Tongue (tissue), 2 donors: ENCODE data around the gene ABCF1. TPM values are rescaled to one million over a fixed set of nuclear protein-coding genes. Genes with fewer than 3 reads are reported as not detected.

Experiments
- DNase-seq: peaks from one replicate; pipeline ENCODE4 v3.0.0-alpha.2; 2015
- total RNA-seq: library from RNA; depleted of rRNA; stranded (reverse); fragments of >200 nt; gene quantifications from one replicate; pipeline ENCODE4 v1.2.3, GENCODE V29; 2014

Gene ABCF1
- total RNA-seq, 1 donor from 2014 or later: 36.4 TPM

DNA sequence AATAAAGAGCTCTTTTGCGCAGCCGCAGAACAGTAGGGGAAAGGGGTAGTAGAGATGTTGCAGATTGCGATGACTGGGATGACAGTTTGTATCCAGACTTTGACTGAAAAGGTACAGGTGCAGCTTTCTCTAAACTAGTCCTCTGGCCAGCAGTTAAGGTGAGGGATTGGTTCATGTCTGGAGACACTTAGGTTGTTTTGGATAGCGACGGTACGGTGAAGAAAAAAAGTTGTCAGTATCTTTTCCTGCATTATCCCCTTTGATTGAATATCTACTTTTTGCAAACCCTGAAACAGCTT, 13.6 kb upstream of the ABCF1 start:
- no peak for DNase-seq

DNA sequence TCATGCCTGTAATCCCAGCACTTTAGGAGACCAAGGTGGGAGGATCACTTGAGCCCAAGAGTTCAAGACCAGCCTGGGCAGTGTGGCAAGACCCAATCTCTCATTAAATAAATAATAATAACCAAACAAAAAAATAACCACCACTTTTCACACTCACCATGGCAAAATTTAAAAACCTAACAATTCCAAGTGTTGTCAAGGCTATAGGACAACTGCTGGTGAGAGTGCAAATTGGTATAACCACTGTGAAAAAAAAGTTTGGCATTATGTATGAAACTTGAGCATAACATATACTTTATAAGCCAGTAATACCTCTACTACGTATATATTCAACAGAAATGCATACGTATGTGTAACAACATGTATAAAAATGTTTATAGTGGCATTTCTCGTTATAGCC, 10.3 kb upstream of the ABCF1 start:
- DNase-seq: no peak

DNA sequence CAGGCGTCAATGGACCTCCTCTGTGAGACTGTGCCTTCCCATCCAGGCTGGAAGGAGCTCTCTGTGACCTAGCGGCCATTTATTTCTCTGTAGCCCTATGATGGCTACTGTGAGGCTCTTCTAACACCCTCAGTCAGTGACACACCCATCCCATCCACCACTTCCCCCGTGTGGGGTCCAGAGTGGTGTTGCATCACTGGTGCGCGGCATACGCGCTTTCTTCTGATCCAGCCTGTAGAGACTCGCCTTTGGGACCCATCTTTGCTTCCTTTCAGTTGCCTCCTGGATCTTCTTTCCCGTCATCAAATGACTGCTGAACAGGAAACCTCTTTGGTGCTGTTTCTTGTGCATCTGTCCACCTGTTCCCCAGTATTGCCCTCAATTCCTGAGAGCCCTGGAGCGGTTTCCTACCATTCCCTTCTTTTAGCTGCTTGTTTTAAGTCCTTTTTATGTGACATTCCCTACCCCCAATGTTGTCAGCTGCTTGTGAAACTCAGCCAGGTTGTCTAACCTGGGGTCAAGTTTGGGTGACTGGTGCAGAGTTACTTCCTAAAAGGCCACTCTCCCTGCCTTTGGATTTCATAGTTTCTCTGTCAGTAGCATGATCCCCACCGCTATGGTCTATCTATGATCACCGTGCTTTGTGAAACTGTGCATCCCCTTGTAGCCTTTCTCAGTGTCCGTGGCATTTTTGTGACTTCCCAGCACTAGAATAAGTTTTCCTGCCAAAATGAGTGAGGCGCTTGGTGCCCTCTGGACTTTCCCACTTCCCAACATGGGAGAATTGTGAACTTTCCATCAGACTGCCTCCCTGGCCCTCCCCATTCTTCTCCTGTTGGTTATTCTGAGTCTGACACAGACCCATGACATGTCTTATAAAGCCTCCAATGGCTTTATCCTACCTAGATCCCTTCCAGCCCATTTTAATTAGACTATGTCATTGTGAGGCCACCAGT, 8.5 kb upstream of the ABCF1 start:
- no peak for DNase-seq

DNA sequence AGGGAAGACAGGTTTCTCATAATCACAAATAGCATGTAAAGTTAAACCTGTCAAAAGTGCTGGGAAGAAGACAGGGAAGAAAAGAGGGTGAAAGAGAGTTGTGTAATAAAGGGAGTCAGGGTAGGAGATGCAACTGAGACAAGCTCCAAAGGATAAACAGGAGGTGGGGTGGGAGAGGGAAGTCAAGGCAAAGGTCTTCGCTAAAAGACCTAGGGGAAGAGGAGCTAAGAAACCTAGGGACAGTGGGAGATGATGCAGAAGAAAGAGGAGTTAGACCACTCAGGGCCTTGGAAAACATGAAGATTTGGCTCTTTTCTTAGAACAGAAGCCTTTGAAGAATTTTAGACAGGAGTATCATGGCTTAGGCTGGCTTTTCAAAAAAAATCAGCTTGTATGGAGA, 7.1 kb upstream of the ABCF1 start:
- DNase-seq: no peak

DNA sequence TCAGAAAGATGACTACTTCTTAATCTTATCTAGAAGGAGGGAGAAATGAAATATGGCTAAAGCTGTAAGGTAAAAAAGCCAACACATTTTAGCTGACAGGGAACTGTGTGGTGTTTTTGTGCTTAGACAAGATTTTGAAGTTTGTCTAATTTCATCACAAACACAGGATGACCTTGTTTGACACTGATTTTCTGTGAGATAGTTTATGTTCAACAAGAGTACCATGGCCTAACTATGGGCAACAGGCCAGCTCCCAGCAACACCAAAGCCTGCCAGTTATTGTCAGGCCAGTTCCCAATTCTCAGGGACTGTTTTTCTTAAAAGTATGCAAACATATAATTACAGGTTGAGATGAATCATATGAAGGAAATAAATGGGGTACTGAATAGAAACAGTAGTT, 5.5 kb upstream of the ABCF1 start:
- no peak for DNase-seq

DNA sequence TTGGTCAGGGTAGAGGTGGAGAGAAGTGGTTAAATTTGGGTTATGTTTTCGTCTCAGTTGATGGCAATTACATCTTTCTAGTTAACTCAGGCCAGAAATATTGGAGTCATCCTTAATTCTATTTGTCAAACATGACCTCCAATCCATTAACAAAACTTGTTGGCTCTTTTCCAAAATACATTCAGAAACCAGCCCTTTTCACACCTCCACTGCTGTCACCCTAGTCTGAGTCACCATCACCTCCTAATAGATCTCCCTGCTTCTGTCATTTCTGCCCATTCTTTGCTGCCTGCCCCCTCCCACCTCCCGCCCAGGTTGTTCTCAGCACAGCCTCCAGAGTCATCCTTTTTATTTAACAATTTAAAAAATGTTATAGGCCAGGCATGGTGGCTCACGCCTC, 3.0 kb upstream of the ABCF1 start:
- DNase-seq: no peak

DNA sequence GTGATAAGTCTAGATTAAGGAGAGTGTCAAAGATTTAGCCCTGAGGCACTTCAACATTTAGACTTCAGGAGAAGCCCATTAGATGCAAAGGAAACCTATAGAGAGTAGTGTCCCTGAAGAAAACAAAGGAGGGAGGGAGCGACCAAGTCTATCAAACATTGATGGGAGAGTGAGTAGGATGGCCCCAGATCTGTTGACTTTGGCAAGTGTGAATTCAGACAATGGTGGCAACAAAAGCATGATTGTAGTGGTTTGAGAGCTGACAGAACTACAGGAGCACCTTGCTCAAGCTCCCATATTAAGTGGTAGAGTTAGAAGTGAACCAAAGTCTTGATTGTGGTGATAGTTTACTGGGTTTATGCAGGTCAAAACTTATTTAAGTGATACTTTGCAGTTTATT, 979 bp upstream of the ABCF1 start:
- no peak for DNase-seq

DNA sequence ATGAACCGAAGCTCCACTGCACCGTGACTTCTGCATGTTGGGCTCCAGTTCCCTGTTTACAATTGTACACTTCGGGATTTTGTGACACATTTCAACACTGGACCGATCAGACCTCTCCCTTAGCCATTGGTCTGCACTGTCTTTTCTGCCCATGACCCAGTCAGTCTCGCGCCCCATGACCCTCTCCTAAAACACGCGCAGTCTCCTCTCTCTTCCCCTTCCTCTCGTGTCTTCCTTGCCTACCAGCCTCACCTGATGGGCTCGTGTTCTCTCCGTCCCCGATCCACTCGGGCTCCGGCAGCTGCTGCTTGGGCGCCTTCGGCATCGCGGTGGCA, 535 bp upstream of the ABCF1 start:
- DNase-seq: no peak

DNA sequence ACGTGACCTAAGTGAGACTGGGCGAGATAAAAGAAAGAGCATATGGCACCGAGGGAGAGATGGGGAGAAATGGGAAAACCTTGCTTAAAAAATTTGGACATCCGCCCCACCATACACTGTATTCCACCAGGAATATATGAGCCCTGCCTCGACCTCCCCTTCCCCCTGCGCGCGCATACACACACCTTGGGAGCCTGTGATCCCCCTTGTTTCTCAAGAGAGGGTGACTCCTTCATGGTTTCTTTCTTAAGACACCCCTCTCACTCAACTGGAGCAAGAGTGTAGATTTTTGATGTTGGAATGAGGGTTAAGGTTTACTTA, 480 bp downstream of the ABCF1 start:
- DNase-seq: no peak

DNA sequence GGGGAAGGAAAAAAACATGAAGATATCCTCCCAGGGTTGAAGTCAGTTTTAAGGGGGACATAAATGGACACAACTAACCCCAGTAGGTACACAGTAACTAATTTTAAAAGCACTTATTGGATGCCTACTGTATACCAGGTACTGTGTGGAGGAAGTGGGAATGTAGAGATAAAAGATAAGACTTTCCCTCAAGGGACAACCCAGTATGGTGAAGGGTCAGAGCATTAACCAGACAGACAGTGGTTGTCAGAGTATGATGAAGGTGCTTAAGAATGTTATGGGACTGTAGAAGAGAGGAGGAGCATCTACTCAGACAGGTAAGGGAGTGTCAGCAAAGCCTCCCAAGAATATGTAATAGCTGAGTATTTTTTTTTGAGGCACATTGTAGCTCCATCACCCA, 906 bp downstream of the ABCF1 start:
- DNase-seq: no peak

DNA sequence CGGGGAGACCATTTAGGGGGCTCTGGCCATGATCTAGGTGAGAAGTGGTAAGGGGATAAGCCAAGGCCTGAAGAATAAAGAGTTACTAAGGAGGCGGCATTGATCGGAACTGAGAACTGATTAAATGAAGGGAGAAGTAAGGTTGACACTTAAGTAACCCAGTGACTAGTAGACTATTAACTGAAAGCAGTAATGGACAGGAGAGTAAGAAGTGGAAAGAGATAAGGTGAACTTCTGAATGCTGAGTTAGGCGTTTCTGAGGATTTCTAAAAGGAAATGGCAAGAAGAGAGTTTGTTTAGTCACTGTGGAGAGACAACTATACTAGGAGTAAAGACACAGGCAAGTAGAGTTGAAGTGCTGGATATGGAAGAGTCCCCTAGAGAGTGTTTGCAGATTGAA, 1.9 kb downstream of the ABCF1 start:
- no peak for DNase-seq

DNA sequence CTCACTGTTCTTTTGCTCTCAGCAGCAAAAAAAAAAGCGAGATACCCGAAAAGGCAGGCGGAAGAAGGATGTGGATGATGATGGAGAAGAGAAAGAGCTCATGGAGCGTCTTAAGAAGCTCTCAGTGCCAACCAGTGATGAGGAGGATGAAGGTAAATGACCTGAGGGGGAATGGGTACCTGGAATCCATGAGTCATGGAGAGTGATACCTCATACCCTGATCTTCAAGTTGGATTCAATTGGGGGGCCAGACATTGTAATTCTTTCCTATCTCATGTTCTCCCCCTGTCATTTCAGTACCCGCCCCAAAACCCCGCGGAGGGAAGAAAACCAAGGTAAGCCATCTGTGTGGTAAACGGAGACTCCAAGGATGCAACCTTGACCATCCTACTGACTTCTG, 6.8 kb downstream of the ABCF1 start:
- DNase-seq: no peak

DNA sequence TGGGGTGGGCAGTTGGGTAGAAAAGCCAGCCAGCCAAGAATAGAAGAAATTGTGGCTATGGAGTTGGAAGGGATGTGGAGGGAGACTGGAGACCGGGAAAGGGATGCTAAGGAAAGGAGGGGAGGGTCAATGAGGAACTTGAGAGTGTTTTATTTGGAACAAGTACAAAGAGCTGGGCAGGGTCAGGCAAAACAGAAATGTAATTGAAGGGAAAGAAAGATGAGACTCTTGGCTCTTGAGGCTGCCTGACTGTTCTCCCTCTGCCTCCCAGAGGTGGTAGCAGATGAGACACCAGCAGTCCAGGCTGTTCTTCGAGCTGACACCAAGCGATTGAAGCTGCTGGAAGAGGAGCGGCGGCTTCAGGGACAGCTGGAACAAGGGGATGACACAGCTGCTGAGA, 12.7 kb downstream of the ABCF1 start:
- no peak for DNase-seq

DNA sequence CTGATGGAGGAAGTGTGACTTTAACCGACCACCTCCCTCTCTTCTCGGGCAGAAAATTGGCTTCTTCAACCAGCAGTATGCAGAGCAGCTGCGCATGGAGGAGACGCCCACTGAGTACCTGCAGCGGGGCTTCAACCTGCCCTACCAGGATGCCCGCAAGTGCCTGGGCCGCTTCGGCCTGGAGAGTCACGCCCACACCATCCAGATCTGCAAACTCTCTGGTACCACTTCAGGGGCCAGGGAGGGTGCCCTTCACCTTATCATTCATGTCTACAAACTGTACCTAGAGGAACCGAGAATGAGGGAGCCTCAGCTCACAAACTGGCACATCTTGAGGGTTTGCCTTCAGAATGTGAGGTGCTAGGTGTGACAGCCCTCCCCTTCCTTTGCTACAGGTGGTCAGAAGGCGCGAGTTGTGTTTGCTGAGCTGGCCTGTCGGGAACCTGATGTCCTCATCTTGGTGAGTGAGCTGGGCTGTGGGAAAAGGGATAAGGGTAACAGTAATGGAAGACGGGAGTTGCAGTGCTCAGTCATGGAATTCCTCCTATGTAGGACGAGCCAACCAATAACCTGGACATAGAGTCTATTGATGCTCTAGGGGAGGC, 18.6 kb downstream of the ABCF1 start:
- DNase-seq: no peak

DNA sequence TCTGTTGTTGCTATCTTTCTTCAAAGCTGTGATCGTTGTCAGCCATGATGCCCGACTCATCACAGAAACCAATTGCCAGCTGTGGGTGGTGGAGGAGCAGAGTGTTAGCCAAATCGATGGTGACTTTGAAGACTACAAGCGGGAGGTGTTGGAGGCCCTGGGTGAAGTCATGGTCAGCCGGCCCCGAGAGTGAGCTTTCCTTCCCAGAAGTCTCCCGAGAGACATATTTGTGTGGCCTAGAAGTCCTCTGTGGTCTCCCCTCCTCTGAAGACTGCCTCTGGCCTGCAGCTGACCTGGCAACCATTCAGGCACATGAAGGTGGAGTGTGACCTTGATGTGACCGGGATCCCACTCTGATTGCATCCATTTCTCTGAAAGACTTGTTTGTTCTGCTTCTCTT, 19.3 kb downstream of the ABCF1 start:
- no peak for DNase-seq

DNA sequence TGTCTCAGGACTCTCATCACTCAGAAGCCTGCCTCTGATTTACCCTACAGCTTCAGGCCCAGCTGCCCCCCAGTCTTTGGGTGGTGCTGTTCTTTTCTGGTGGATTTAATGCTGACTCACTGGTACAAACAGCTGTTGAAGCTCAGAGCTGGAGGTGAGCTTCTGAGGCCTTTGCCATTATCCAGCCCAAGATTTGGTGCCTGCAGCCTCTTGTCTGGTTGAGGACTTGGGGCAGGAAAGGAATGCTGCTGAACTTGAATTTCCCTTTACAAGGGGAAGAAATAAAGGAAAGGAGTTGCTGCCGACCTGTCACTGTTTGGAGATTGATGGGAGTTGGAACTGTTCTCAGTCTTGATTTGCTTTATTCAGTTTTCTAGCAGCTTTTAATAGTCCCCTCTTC, 19.8 kb downstream of the ABCF1 start:
- peak; percentile 61 for DNase-seq

DNA sequence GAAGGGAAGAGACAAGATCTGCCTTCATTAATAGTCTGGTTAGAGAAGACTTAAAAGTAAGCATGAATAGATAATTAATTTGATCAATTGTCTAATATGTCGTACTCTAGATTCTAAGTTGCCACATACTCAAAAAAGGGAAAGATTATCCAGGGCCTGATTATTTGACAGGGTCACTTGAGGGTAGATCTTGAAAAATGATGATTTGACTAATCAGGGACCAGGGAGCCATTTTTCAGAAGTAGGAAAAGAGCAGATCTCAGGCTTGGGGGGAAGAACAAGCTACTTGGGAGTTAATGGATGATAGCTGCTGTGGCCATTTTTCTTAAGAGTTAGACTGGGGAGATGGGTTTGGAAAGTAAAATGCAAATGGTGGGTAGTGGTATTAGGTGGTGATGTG, 21.0 kb downstream of the ABCF1 start:
- no peak for DNase-seq

DNA sequence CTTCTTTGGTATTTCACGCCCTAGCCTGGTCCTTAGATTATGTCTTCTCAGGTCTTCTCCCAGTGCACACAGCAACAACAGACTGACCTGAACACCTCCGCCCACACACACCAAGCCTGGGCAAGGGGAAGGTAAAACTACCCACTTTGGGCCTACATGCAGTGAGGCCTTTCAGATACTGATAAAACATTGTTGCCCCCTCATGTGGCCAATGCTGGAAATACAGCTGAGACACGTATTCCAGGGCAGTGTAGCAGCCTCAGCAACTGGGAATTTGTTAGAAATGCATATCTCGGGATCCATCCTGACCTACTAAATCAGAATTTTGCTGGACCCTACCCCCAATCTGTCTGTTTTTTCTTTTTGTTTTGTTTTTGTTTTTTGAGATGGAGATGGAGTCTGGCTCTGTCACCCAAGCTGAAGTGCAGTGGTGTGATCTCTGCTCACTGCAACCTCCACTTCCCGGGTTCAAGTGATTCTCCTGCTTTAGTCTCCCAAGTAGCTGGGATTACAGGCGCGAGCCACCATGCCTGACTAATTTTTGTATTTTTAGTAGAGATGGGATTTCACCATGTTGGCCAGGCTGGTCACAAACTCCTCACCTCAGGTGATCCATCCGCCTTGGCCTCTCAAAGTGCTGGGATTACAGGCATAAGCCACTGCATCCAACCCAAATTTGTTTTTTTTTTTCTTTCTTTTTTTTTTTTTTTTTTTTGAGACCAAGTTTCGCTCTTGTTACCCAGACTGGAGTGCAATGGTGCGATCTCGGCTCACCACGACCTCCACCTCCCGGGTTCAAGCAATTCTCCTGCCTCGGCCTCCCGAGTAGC, 26.3 kb downstream of the ABCF1 start:
- DNase-seq: peak; percentile 83

DNA sequence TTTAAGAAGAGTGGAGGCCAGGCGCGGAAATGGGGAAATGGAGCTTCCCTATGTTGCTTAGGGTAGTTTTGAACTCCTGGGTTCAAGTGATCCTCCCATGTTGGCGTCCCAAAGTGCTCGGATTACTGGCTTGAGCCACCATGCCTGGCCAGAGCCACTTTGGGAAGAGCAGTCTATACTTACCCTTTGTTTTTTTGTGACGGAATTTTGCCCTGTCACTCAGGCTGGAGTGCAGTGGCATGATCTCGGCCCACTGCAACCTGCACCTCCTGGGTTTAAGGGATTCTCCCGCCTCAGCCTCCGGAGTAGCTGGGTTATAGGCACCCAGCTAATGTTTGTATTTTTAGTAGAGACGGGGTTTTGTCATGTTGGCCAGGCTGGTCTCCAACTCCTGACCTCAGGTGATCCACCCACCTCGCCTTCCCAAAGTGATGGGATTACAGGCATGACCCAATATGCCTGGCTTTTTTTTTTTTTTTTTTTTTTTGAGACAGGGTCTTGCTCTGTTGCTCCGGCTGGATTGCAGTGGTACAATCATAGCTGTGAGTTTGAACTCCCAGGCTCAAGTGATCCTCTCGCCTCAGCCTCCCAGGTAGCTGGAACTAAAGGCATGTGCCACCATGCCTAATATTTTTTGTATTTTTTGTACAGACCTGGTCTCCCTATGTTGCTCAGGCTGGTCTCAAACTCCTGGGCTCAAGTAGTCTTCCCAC, 27.8 kb downstream of the ABCF1 start:
- no peak for DNase-seq

DNA sequence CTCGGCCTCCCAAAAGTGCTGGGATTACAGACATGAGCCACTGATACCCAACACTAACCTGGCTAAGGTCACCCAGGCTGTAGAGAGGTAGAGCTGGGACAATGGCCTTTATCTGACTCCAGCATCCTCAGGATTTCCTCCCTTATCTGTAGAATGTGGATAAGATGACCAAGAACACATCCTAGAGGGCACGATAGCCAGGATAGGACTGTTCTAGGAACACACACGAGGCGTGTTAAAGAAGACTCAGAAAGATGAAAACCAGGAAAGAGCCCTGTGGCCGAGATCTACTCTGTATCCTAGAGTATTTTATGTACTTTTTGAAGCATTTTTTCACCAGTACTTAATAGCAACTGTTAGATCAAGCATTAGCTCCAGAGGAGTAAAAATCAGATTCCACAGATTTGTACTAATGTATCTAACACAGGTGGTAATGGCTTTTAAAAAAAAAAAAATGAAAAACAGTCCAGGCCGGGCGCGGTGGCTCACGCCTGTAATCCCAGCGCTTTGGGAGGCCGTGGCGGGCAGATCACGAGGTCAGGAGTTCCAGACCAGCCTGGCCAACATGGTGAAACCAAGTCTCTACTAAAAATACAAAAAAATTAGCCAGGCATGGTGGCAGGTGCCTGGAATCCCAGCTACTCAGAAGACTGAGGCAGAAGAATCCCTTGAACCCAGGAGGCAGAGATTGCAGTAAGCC, 28.5 kb downstream of the ABCF1 start:
- DNase-seq: no peak

DNA sequence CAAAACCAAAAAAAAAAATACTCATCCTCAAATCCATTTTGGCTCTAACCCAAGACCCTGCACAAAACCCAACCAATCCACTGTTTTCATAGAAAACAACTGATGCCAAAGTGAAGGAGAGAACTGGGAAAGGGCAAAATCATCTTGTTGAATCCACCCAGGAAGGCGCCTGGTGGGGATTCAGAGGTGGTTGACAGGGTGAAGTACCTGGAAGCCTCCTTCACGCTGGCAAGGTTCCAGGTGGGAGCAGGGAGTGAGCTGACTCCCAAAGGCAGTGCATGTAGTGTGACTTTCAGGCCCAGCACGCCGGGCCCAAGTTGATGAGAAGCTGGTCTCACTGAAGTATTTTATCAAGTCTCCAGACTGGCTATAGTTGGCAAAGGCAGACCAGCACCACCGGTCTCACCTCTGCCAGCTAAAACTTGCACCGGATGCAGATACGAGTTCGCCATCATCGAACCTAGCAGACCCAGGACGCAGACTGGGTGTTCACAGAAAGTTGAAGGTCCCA, 29.3 kb downstream of the ABCF1 start:
- no peak for DNase-seq

DNA sequence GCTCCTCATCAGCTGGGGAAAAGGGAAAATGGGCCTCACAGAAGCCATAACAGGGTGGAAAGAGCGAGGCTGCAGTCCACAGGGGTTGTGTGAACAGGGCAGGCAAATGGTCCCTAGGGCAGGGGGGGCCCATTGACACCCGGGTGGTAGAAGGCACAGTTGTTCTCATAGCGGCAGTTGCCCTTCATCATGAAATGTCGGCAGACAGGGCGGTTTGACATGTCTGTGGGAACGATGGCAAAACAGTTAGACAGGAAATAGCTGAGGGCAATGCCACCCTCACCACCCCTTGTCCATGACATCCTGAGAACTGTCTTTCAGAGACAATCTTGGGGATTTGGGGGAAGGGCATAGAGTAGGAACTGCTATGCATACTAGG, 30.2 kb downstream of the ABCF1 start:
- DNase-seq: no peak
